Stomach (tissue), 9 donors: ENCODE data around the gene BLTP1. TPM values are rescaled to one million over a fixed set of nuclear protein-coding genes. Genes with fewer than 3 reads are reported as not detected.

Source experiments
- DNase-seq, 2 donors: peaks; one replicate each; pipeline versions ENCODE4 v3.0.0 to v3.0.0-alpha.2; 2013 to 2019
- H3K27ac ChIP-seq, 5 donors: fragments of 200-600 bp in 4 of 5; sonication (generic) in 4 of 5; one replicate each; pipeline ENCODE4 v1.5.1; 2013 to 2019; ENCODE audit warnings: mild to moderate bottlenecking in 1 of 5, moderate library complexity in 1 of 5
- H3K27me3 ChIP-seq, 3 donors: fragments of 200-600 bp; sonication (generic); one replicate each; pipeline ENCODE4 v1.5.1; 2017 to 2019; ENCODE audit warnings: mixed run types in 1 of 3
- H3K36me3 ChIP-seq, 4 donors: fragments of 200-600 bp; sonication (generic); 1 replicate in 3 of 4; 2 replicates in 1 of 4; pipeline ENCODE4 v1.5.1; 2016 to 2019
- H3K4me1 ChIP-seq, 4 donors: fragments of 200-600 bp; sonication (generic); one replicate each; pipeline ENCODE4 v1.5.1; 2016 to 2019
- H3K4me3 ChIP-seq, 4 donors: fragments of 200-600 bp; sonication (generic) in 3 of 4; one replicate each; pipeline ENCODE4 v1.5.1; 2016 to 2019; ENCODE audit warnings: mild to moderate bottlenecking in 1 of 4
- H3K9me3 ChIP-seq, 4 donors: fragments of 200-600 bp; sonication (generic); one replicate each; pipeline ENCODE4 v1.5.1; 2016 to 2019
- CTCF ChIP-seq, 7 experiments: fragments of 450-650 bp in 4 of 7; fragments of 200-600 bp in 3 of 7; sonication (generic) in 3 of 7; IDR thresholded peaks; one replicate each; pipeline ENCODE4 v1.5.1; 2016 to 2019; ENCODE audit warnings: antibody characterized with exemption in 7 of 7, control low read depth in 2 of 7, mild to moderate bottlenecking in 1 of 7
- EP300 ChIP-seq: sonication (generic); formaldehyde crosslinking; IDR thresholded peaks from one replicate; pipeline ENCODE4 v1.6.1; 2017; ENCODE audit warnings: antibody characterized with exemption
- POLR2A ChIP-seq, 4 donors: fragments of 450-650 bp; IDR thresholded peaks; one replicate each; pipeline ENCODE4 v1.6.1; 2016; ENCODE audit warnings: antibody characterized with exemption in 4 of 4, control low read depth in 2 of 4, mild to moderate bottlenecking in 1 of 4, moderate library complexity in 1 of 4
- POLR2AphosphoS5 ChIP-seq, 3 donors: sonication (generic); formaldehyde crosslinking; IDR thresholded peaks; one replicate each; pipeline ENCODE4 v1.6.1; 2016; ENCODE audit warnings: antibody characterized with exemption in 3 of 3
- WGBS, 5 donors: extraction: QIAGEN DNeasy Blood & Tissue Kit in 3 of 5; methylation state at CpG; one replicate each; pipeline versions ENCODE4 v1.1.5 to v1.1.7; 2013 to 2018; 5-methylcytosine and 5-hydroxymethylcytosine counted together
- intact Hi-C: fragments of 100-400 bp; cut with DNase I; formaldehyde crosslinking; loops from one replicate; pipeline ENCODE4 v1.15.1; 2023; ENCODE audit warnings: low total_unique reads
- polyA plus RNA-seq, 3 donors: library from polyadenylated mRNA; stranded (reverse); fragments of 200-250 nt; gene quantifications; one replicate each; pipeline ENCODE4 v1.2.3, GENCODE V29; 2013
- total RNA-seq, 5 donors: library from RNA; depleted of rRNA; stranded (reverse); fragments of >200 nt; gene quantifications; one replicate each; pipeline versions ENCODE4 v1.1.0 to v1.2.3, GENCODE V29; 2014 to 2016
- donor health status: healthy with polysubstance abuse.
- donor health status: Bipolar disorder and iron deficiency.
- donor health status: healthy.

BLTP1 gene
- total and polyA plus RNA-seq, 8 donors: 3.0 to 176 (median 75.1) TPM

GRCh38 chr4:122152711-122153226, 638 bp downstream of the BLTP1 start:
- Histone ChIP-seq H3K27me3 (no peaks in the 10 kb centered on the region), H3K27ac (peak overlapping the region; percentile 82 to 98 (median 94)), H3K9me3 (no peaks in the 10 kb centered on the region), H3K36me3 (peaks cover 0 to 29% (median 19%) of the 10 kb centered on the region in 4 donors), H3K4me3 (peak overlapping the region; percentile 78 to 95 (median 84)), H3K4me1 (peaks cover 11 to 52% (median 34%) of the 10 kb centered on the region in 4 donors)
- peak; percentile 38 to 71 for DNase-seq
- WGBS, 5 donors: 0 to 1% (median 1%) methylated on average over 9 to 16 of the region's 16 CpGs
- intact Hi-C loops: no loop called here
- TF ChIP-seq CTCF (IDR thresholded peaks at IDR 0.05) (no peak), POLR2AphosphoS5 (IDR thresholded peaks at IDR 0.05) (no peak), EP300 (no peak), POLR2A (IDR thresholded peaks at IDR 0.05) (no peak)

- Histone ChIP-seq H3K4me1 (peaks cover 6 to 53% (median 28%) of the 10 kb centered on the region in 4 donors), H3K4me3 (no peak overlapping the region), H3K27me3 (no peaks in the 10 kb centered on the region), H3K9me3 (no peaks in the 10 kb centered on the region), H3K36me3 (peaks cover 0 to 34% (median 19%) of the 10 kb centered on the region in 4 donors), H3K27ac (no peak overlapping the region)
- 86 to 96% (median 91%) methylated on average over 2 of the region's 2 CpGs for WGBS, 5 donors
- no peak for TF ChIP-seq POLR2A (IDR thresholded peaks at IDR 0.05)
- TF ChIP-seq EP300: no peak
- TF ChIP-seq POLR2AphosphoS5 (IDR thresholded peaks at IDR 0.05): no peak
- no peak for TF ChIP-seq CTCF (IDR thresholded peaks at IDR 0.05)
- intact Hi-C loops: no loop called here
- DNase-seq: no peak
Observed at GRCh38 chr4:122156819-122157218, 4.7 kb downstream of the BLTP1 start.

- intact Hi-C loops: no loop called here
- peaks cover 3 to 51% (median 27%) of the 10 kb centered on the region in 4 donors for H3K4me1 ChIP-seq
- peaks cover 0 to 5% (median 0%) of the 10 kb centered on the region in 4 donors for H3K36me3 ChIP-seq
- no peaks in the 10 kb centered on the region for H3K27me3 ChIP-seq
- 61 to 83% (median 74%) methylated on average over 3 of the region's 3 CpGs for WGBS, 5 donors
- peak in 1 of 2 donors; percentile 8 for DNase-seq
- H3K9me3 ChIP-seq: no peaks in the 10 kb centered on the region
- TF ChIP-seq POLR2A (IDR thresholded peaks at IDR 0.05) (no peak), EP300 (no peak), CTCF (IDR thresholded peaks at IDR 0.05) (no peak), POLR2AphosphoS5 (IDR thresholded peaks at IDR 0.05) (no peak)
- no peak overlapping the region for H3K27ac ChIP-seq
- no peak overlapping the region for H3K4me3 ChIP-seq
Observed at GRCh38 chr4:122163301-122163700, 11.2 kb downstream of the BLTP1 start.

GRCh38 chr4:122163767-122164166, 11.6 kb downstream of the BLTP1 start:
- Histone ChIP-seq H3K27ac (no peak overlapping the region), H3K9me3 (no peaks in the 10 kb centered on the region), H3K4me1 (peaks cover 3 to 51% (median 29%) of the 10 kb centered on the region in 4 donors), H3K27me3 (no peaks in the 10 kb centered on the region), H3K36me3 (peaks cover 0 to 5% (median 0%) of the 10 kb centered on the region in 4 donors), H3K4me3 (no peak overlapping the region)
- WGBS, 5 donors: 33 to 68% (median 54%) methylated on average over 1 of the region's 1 CpG
- intact Hi-C loops: no loop called here
- no peak for TF ChIP-seq POLR2AphosphoS5 (IDR thresholded peaks at IDR 0.05)
- no peak for TF ChIP-seq EP300
- no peak for DNase-seq

GRCh38 chr4:122167369-122167768, 15.2 kb downstream of the BLTP1 start:
- TF ChIP-seq POLR2A (IDR thresholded peaks at IDR 0.05): no peak
- no peak for TF ChIP-seq CTCF (IDR thresholded peaks at IDR 0.05)
- TF ChIP-seq EP300: no peak
- no peak for TF ChIP-seq POLR2AphosphoS5 (IDR thresholded peaks at IDR 0.05)
- DNase-seq: no peak
- intact Hi-C loops: no loop called here
- H3K4me3 ChIP-seq: no peak overlapping the region
- H3K27ac ChIP-seq: no peak overlapping the region
- H3K9me3 ChIP-seq: no peaks in the 10 kb centered on the region
- no peaks in the 10 kb centered on the region for H3K27me3 ChIP-seq
- 89 to 93% (median 90%) methylated on average over 4 of the region's 4 CpGs for WGBS, 5 donors
- no peaks in the 10 kb centered on the region for H3K36me3 ChIP-seq
- peaks cover 3 to 63% (median 26%) of the 10 kb centered on the region in 4 donors for H3K4me1 ChIP-seq
